Activated CD4-positive, alpha-beta T cell treated with anti-CD3 and anti-CD28 coated beads for 36 hours (primary cell): Measurements from ENCODE around the gene ANKRD62. TPM values are rescaled to one million over a fixed set of nuclear protein-coding genes. Genes with fewer than 3 reads are reported as not detected.
A peak's percentile ranks its signal among the peaks of the same experiment; 100 is the strongest.

Experiments
- ATAC-seq: fragments of 200-7000 bp; cut with Tn5 transposase; one replicate; pipeline ENCODE4 v1.10.0; 2021; ENCODE audit warnings: mild to moderate bottlenecking, moderate library complexity
- CTCF ChIA-PET: fragments of 350-600 bp; sonication (Branson Sonifier 250); formaldehyde crosslinking; loops from one replicate; lab custom pipeline; 2021; ENCODE audit warnings: antibody characterized with exemption; lab: Charles Lee
- POLR2A ChIA-PET: fragments of 350-600 bp; sonication (Branson Sonifier 250); formaldehyde crosslinking; loops from one replicate; lab custom pipeline; 2021; ENCODE audit warnings: antibody characterized with exemption, inconsistent platforms; lab: Charles Lee
- DNase-seq: peaks from one replicate; pipeline ENCODE4 v3.0.0-alpha.2; 2020
- H3K27ac Mint-ChIP-seq: one replicate; pipeline ENCODE4 v1.8.0; 2021; ENCODE audit warnings: mixed read lengths
- H3K27me3 Mint-ChIP-seq: one replicate; pipeline ENCODE4 v1.8.0; 2021; ENCODE audit warnings: mixed read lengths
- H3K36me3 Mint-ChIP-seq: one replicate; pipeline ENCODE4 v1.8.0; 2021; ENCODE audit warnings: low read depth, mixed read lengths
- H3K4me1 Mint-ChIP-seq: one replicate; pipeline ENCODE4 v1.8.0; 2021; ENCODE audit warnings: mixed read lengths
- H3K4me3 Mint-ChIP-seq: one replicate; pipeline ENCODE4 v1.8.0; 2021; ENCODE audit warnings: mild to moderate bottlenecking, moderate library complexity, mixed read lengths
- H3K9me3 Mint-ChIP-seq: one replicate; pipeline ENCODE4 v1.8.0; 2021; ENCODE audit warnings: low read depth, mixed read lengths
- intact Hi-C, 2 experiments: fragments of 100-400 bp; cut with DNase I in 1 of 2; cut with micrococcal nuclease in 1 of 2; formaldehyde crosslinking; loops; one replicate each; pipeline versions ENCODE4 v1.14.2 to v1.15.1; 2022 to 2024; cut with DNase I, micrococcal nuclease
- total RNA-seq, 2 experiments: library from RNA; stranded (reverse); gene quantifications; one replicate each; pipeline ENCODE4 v1.2.3, GENCODE V29; 2021

Gene ANKRD62
- not detected for total RNA-seq

DNA sequence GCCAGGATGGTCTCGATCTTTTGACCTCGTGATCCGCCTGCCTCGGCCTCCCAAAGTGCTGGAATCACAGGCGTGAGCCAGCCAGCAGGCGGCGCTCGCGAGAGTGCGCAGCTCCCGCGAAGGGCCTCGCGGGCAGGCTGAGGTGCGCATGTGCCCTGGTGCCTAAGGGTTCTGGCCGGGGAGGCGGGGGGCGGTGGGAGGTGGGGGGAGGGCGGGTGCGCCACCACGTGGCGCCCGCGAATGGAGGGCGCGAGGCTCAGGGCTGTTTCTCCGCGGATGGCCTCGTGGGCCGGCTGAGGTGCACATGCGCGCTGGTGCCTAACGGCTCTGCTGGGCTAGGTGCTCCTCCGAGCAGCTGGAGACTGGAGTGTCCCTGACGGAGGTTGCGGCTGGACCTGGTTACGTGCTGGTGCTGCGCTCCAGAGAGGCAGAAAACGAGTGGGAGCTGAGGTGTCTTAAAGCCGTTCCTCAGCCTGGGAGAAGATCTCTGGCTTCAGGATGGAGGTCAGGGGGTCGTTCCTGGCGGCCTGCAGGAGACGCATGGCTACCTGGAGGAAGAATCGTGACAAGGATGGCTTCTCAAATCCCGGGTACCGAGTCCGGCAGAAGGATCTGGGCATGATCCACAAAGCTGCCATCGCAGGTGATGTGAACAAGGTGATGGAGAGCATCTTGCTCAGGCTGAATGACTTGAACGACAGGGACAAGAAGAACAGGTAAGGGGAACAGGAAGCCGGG, at the start of gene ANKRD62:
Gene ANKRD62 (plus strand): TSS at position 324 of the 738 bp plus-strand sequence. CDS start 175 bp downstream, at position 499.
- intact Hi-C loops, result loop anchor here in 1 of 2 experiments (10.0 kb wide), 1 partner anchor 141 kb away; no protein-coding TSS in a partner anchor
- Mint-ChIP-seq H3K36me3 (no peaks in the 10 kb centered on the region), H3K9me3 (peaks cover 3% of the 10 kb centered on the region), H3K4me1 (peaks cover 6% of the 10 kb centered on the region), H3K4me3 (no peak within 1 kb of the TSS), H3K27me3 (peaks cover 8% of the 10 kb centered on the region), H3K27ac (no peak within 1 kb of the TSS)
- DNase-seq (no peak), ATAC-seq (no peak)
- CTCF ChIA-PET, result no interaction called here
- POLR2A ChIA-PET, result no interaction called here

DNA sequence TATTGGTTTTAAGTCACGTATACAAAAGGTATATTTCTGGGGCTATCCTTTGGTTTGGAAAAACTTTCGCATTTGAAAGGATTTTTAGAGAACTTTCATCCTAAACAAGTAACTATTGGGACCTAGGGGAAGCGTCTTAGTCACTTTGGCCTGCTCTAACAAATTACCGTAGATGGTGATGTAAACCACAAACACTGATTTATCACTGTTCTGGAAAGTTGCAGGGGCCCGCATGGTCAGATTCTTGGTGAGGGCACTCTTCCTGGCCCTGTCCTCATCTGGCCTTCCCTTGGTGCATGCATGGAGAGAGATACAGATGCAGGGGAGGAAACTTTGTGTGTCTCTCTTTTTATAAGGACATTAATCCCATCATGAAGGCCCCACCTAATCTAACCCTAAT, 49.1 kb upstream of the ANKRD62 start:
- DNase-seq, result no peak
- peaks cover 12% of the 10 kb centered on the region for H3K27me3 Mint-ChIP-seq
- no peaks in the 10 kb centered on the region for H3K36me3 Mint-ChIP-seq
- no peak for ATAC-seq
- CTCF ChIA-PET, result interaction anchor here (0.5 kb wide), 1 partner anchor 313 kb away, joined by 3 read pairs; no protein-coding TSS in a partner anchor
- POLR2A ChIA-PET, result no interaction called here
- intact Hi-C loops, result no loop called here
- peaks cover 22% of the 10 kb centered on the region for H3K4me1 Mint-ChIP-seq
- H3K9me3 Mint-ChIP-seq, result no peaks in the 10 kb centered on the region
- no peak overlapping the region for H3K4me3 Mint-ChIP-seq
- H3K27ac Mint-ChIP-seq, result no peak overlapping the region

GRCh38 chr18:12046046-12046750, 47.4 kb upstream of the ANKRD62 start:
- CTCF ChIA-PET, result no interaction called here
- peaks cover 7% of the 10 kb centered on the region for H3K27me3 Mint-ChIP-seq

DNA sequence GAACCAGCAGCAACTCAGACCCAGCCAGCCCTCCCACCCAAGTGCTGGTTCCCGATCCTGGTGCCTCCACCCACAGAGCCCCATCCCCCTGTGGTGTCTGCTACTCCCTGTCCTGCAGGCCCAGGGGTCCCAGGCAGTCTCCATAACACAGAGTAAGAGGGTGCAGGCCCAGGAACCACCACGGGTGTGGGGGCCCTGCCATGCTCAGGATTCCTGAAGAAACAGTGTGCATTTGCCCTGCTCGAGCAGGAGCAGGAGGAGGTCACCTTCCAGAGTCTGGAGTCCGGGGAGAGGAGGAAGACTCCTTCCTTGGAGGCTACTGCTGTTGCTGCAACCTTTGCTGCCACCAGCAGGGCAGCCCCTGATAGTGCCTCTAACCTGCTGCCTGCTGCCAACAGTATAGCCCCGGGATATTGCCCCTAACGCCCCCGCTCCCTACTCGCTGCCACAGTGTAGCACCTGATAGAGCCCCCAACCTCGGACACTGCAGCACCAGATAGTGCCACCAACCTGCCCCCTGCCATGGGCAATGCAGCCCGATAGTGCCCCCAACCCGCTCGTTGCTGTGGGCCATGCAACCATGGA, 46.8 kb upstream of the ANKRD62 start:
- no peaks in the 10 kb centered on the region for H3K36me3 Mint-ChIP-seq
- no peaks in the 10 kb centered on the region for H3K9me3 Mint-ChIP-seq
- DNase-seq (no peak), ATAC-seq (no peak)
- H3K27ac Mint-ChIP-seq, result no peak overlapping the region
- no peak overlapping the region for H3K4me3 Mint-ChIP-seq
- intact Hi-C loops, result no loop called here
- peaks cover 8% of the 10 kb centered on the region for H3K27me3 Mint-ChIP-seq
- POLR2A ChIA-PET, result interaction anchor here (0.8 kb wide), 1 partner anchor 159 kb away, joined by 3 read pairs; no protein-coding TSS in a partner anchor
- peaks cover 15% of the 10 kb centered on the region for H3K4me1 Mint-ChIP-seq
- CTCF ChIA-PET, result no interaction called here

More at GRCh38 chr18:12046046-12046750, 47.4 kb upstream of the ANKRD62 start:
- DNase-seq, result no peak
- intact Hi-C loops, result no loop called here
- POLR2A ChIA-PET, result interaction anchor here (0.8 kb wide), 1 partner anchor 158 kb away, joined by 3 read pairs; no protein-coding TSS in a partner anchor
- Mint-ChIP-seq H3K4me1 (peaks cover 22% of the 10 kb centered on the region), H3K36me3 (no peaks in the 10 kb centered on the region), H3K9me3 (no peaks in the 10 kb centered on the region), H3K27ac (no peak overlapping the region), H3K4me3 (no peak overlapping the region)
- ATAC-seq, result no peak

- H3K27ac Mint-ChIP-seq, result no peak overlapping the region
- CTCF ChIA-PET, result no interaction called here
- intact Hi-C loops, result no loop called here
- H3K4me3 Mint-ChIP-seq, result no peak overlapping the region
- POLR2A ChIA-PET, result no interaction called here
- H3K4me1 Mint-ChIP-seq, result peaks cover 10% of the 10 kb centered on the region
- no peaks in the 10 kb centered on the region for H3K9me3 Mint-ChIP-seq
- H3K36me3 Mint-ChIP-seq, result no peaks in the 10 kb centered on the region
- peaks cover 9% of the 10 kb centered on the region for H3K27me3 Mint-ChIP-seq
- DNase-seq, result no peak
- ATAC-seq, result no peak
These were observed 45.4 kb upstream of the ANKRD62 start for GRCh38 chr18:12048010-12048826.

- no peak overlapping the region for H3K27ac Mint-ChIP-seq
- ChIA-PET POLR2A (no interaction called here), CTCF (interaction anchor here (1.2 kb wide), 1 partner anchor 394 kb away, joined by 4 read pairs; no protein-coding TSS in a partner anchor)
- H3K4me1 Mint-ChIP-seq, result peaks cover 10% of the 10 kb centered on the region
- intact Hi-C loops, result no loop called here
- no peaks in the 10 kb centered on the region for H3K36me3 Mint-ChIP-seq
- H3K27me3 Mint-ChIP-seq, result peaks cover 9% of the 10 kb centered on the region
- no peaks in the 10 kb centered on the region for H3K9me3 Mint-ChIP-seq
- no peak overlapping the region for H3K4me3 Mint-ChIP-seq
- DNase-seq (no peak), ATAC-seq (peak; percentile 68)
These were observed 44.8 kb upstream of the ANKRD62 start for GRCh38 chr18:12048827-12049175.

GRCh38 chr18:12049978-12050811, 43.4 kb upstream of the ANKRD62 start:
- CTCF ChIA-PET, result interaction anchor here (1.0 to 1.7 kb wide), 3 partner anchors 11 to 395 kb away, joined by 3 to 7 read pairs (median 4); no protein-coding TSS in a partner anchor

DNA sequence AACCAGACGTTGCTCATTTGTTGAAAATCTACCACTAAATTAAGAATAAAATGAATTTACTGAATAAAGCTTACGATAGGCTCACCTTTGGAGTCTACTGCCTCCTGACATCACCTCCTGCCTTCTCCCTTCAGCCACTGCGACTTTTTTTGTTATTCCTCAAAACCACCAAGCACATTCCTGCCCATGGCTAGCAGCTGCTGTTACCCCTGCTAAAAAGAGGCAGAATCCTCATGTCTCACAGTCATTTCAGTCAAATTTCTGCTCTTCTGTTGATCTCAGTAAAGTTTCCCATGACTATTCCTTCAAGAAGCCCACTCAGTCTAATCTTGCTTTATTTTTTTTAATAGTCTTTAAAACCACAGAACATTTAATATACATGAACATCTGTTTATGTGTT, 40.8 kb upstream of the ANKRD62 start:
- ChIA-PET CTCF (no interaction called here), POLR2A (no interaction called here)
- Mint-ChIP-seq H3K36me3 (no peaks in the 10 kb centered on the region), H3K4me3 (no peak overlapping the region), H3K27me3 (peaks cover 10% of the 10 kb centered on the region), H3K4me1 (peaks cover 10% of the 10 kb centered on the region), H3K27ac (no peak overlapping the region), H3K9me3 (no peaks in the 10 kb centered on the region)
- intact Hi-C loops, result no loop called here
- DNase-seq, result no peak
- ATAC-seq, result no peak

More at GRCh38 chr18:12049978-12050811, 43.4 kb upstream of the ANKRD62 start:
- H3K36me3 Mint-ChIP-seq, result no peaks in the 10 kb centered on the region
- intact Hi-C loops, result no loop called here
- H3K27ac Mint-ChIP-seq, result no peak overlapping the region
- no peaks in the 10 kb centered on the region for H3K9me3 Mint-ChIP-seq
- H3K4me1 Mint-ChIP-seq, result peaks cover 10% of the 10 kb centered on the region
- H3K4me3 Mint-ChIP-seq, result no peak overlapping the region
- peaks cover 10% of the 10 kb centered on the region for H3K27me3 Mint-ChIP-seq
- POLR2A ChIA-PET, result interaction anchor here (0.6 kb wide), 2 partner anchors 114 to 288 kb away, joined by 3 to 4 read pairs; no protein-coding TSS in a partner anchor
- DNase-seq, result no peak
- no peak for ATAC-seq

- Mint-ChIP-seq H3K4me3 (no peak overlapping the region), H3K36me3 (no peaks in the 10 kb centered on the region), H3K4me1 (peaks cover 10% of the 10 kb centered on the region), H3K9me3 (no peaks in the 10 kb centered on the region), H3K27ac (no peak overlapping the region), H3K27me3 (peaks cover 10% of the 10 kb centered on the region)
- DNase-seq (no peak), ATAC-seq (no peak)
- ChIA-PET CTCF (no interaction called here), POLR2A (no interaction called here)
- intact Hi-C loops, result no loop called here
These were observed 40.4 kb upstream of the ANKRD62 start for GRCh38 chr18:12053289-12053688.

GRCh38 chr18:12056034-12056883, 37.4 kb upstream of the ANKRD62 start:
- H3K27me3 Mint-ChIP-seq, result peaks cover 8% of the 10 kb centered on the region
- ATAC-seq (no peak), DNase-seq (no peak)
- H3K9me3 Mint-ChIP-seq, result no peaks in the 10 kb centered on the region
- no peak overlapping the region for H3K4me3 Mint-ChIP-seq
- no peak overlapping the region for H3K27ac Mint-ChIP-seq
- POLR2A ChIA-PET, result no interaction called here
- H3K4me1 Mint-ChIP-seq, result no peaks in the 10 kb centered on the region
- no peaks in the 10 kb centered on the region for H3K36me3 Mint-ChIP-seq
- CTCF ChIA-PET, result no interaction called here
- intact Hi-C loops, result no loop called here
